ENCODE data around the gene KEAP1.
A peak's percentile ranks its signal among the peaks of the same experiment; 100 is the strongest.

KEAP1 gene

GRCh38 chr19:10516671-10517286 lies 13.6 kb upstream of the KEAP1 start:
- Histone ChIP-seq H3K9me3 (ENCODE audit: insufficient read depth, low read length) (no peaks in the 10 kb centered on the region), H3K27me3 (ENCODE audit: insufficient read depth, insufficient read length) (peaks cover 40% of the 10 kb centered on the region), H3K36me3 (ENCODE audit: insufficient read depth, insufficient read length, low read length) (peaks cover 3% of the 10 kb centered on the region), H3K9ac (ENCODE audit: insufficient read length, low read depth) (peak overlapping the region; percentile 87), H3K4me1 (ENCODE audit: insufficient read depth, insufficient read length) (peaks cover 15% of the 10 kb centered on the region), H3K4me3 (ENCODE audit: insufficient read length, low read depth) (peak overlapping the region; percentile 76)
- DNase-seq (ENCODE audit: low read depth, low spot score), result no peak
- no peak for TF ChIP-seq ZNF274 (IDR thresholded peaks at IDR 0.05; ENCODE audit: low read depth, low read length)
- no peak for TF ChIP-seq YY1 (IDR thresholded peaks at IDR 0.05; ENCODE audit: insufficient read depth, insufficient read length)
- TF ChIP-seq SUZ12 (IDR thresholded peaks at IDR 0.05; ENCODE audit: extremely low read depth, insufficient read depth, insufficient read length), result no peak

- Histone ChIP-seq H3K4me3 (ENCODE audit: insufficient read length, low read depth) (no peak overlapping the region), H3K9me3 (ENCODE audit: insufficient read depth, low read length) (no peaks in the 10 kb centered on the region), H3K36me3 (ENCODE audit: insufficient read depth, insufficient read length, low read length) (peaks cover 3% of the 10 kb centered on the region), H3K27me3 (ENCODE audit: insufficient read depth, insufficient read length) (peaks cover 40% of the 10 kb centered on the region), H3K9ac (ENCODE audit: insufficient read length, low read depth) (no peak overlapping the region), H3K4me1 (ENCODE audit: insufficient read depth, insufficient read length) (peaks cover 15% of the 10 kb centered on the region)
- DNase-seq (ENCODE audit: low read depth, low spot score), result no peak
- no peak for TF ChIP-seq ZNF274 (IDR thresholded peaks at IDR 0.05; ENCODE audit: low read depth, low read length)
- no peak for TF ChIP-seq SUZ12 (IDR thresholded peaks at IDR 0.05; ENCODE audit: extremely low read depth, insufficient read depth, insufficient read length)
- TF ChIP-seq YY1 (IDR thresholded peaks at IDR 0.05; ENCODE audit: insufficient read depth, insufficient read length), result no peak
Measured at GRCh38 chr19:10516064-10516385, 12.9 kb upstream of the KEAP1 start.

- peak overlapping the region; percentile 53 for H3K9ac ChIP-seq (ENCODE audit: insufficient read length, low read depth)
- peaks cover 15% of the 10 kb centered on the region for H3K4me1 ChIP-seq (ENCODE audit: insufficient read depth, insufficient read length)
- no peaks in the 10 kb centered on the region for H3K9me3 ChIP-seq (ENCODE audit: insufficient read depth, low read length)
- H3K4me3 ChIP-seq (ENCODE audit: insufficient read length, low read depth), result no peak overlapping the region
- H3K27me3 ChIP-seq (ENCODE audit: insufficient read depth, insufficient read length), result peaks cover 40% of the 10 kb centered on the region
- DNase-seq (ENCODE audit: low read depth, low spot score), result no peak
- peaks cover 3% of the 10 kb centered on the region for H3K36me3 ChIP-seq (ENCODE audit: insufficient read depth, insufficient read length, low read length)
- TF ChIP-seq YY1 (IDR thresholded peaks at IDR 0.05; ENCODE audit: insufficient read depth, insufficient read length), result no peak
- TF ChIP-seq ZNF274 (IDR thresholded peaks at IDR 0.05; ENCODE audit: low read depth, low read length), result no peak
- no peak for TF ChIP-seq SUZ12 (IDR thresholded peaks at IDR 0.05; ENCODE audit: extremely low read depth, insufficient read depth, insufficient read length)
Measured at GRCh38 chr19:10514211-10515145, 11.3 kb upstream of the KEAP1 start.

- Histone ChIP-seq H3K4me1 (ENCODE audit: insufficient read depth, insufficient read length) (peaks cover 6% of the 10 kb centered on the region), H3K4me3 (ENCODE audit: insufficient read length, low read depth) (no peak overlapping the region), H3K36me3 (ENCODE audit: insufficient read depth, insufficient read length, low read length) (peaks cover 3% of the 10 kb centered on the region), H3K27me3 (ENCODE audit: insufficient read depth, insufficient read length) (peaks cover 28% of the 10 kb centered on the region), H3K9me3 (ENCODE audit: insufficient read depth, low read length) (no peaks in the 10 kb centered on the region), H3K9ac (ENCODE audit: insufficient read length, low read depth) (no peak overlapping the region)
- DNase-seq (ENCODE audit: low read depth, low spot score), result no peak
- TF ChIP-seq SUZ12 (IDR thresholded peaks at IDR 0.05; ENCODE audit: extremely low read depth, insufficient read depth, insufficient read length), result no peak
- TF ChIP-seq YY1 (IDR thresholded peaks at IDR 0.05; ENCODE audit: insufficient read depth, insufficient read length), result no peak
- TF ChIP-seq ZNF274 (IDR thresholded peaks at IDR 0.05; ENCODE audit: low read depth, low read length), result no peak
Measured at GRCh38 chr19:10513223-10513622, 10.1 kb upstream of the KEAP1 start.

GRCh38 chr19:10510301-10510802 lies 7.2 kb upstream of the KEAP1 start:
- no peaks in the 10 kb centered on the region for H3K9me3 ChIP-seq (ENCODE audit: insufficient read depth, low read length)
- DNase-seq (ENCODE audit: low read depth, low spot score), result no peak
- peaks cover 6% of the 10 kb centered on the region for H3K4me1 ChIP-seq (ENCODE audit: insufficient read depth, insufficient read length)
- no peak for TF ChIP-seq YY1 (IDR thresholded peaks at IDR 0.05; ENCODE audit: insufficient read depth, insufficient read length)
- TF ChIP-seq ZNF274 (IDR thresholded peaks at IDR 0.05; ENCODE audit: low read depth, low read length), result no peak
- TF ChIP-seq SUZ12 (IDR thresholded peaks at IDR 0.05; ENCODE audit: extremely low read depth, insufficient read depth, insufficient read length), result no peak
- peaks cover 21% of the 10 kb centered on the region for H3K27me3 ChIP-seq (ENCODE audit: insufficient read depth, insufficient read length)
- H3K36me3 ChIP-seq (ENCODE audit: insufficient read depth, insufficient read length, low read length), result peaks cover 3% of the 10 kb centered on the region
- H3K4me3 ChIP-seq (ENCODE audit: insufficient read length, low read depth), result no peak overlapping the region
- H3K9ac ChIP-seq (ENCODE audit: insufficient read length, low read depth), result no peak overlapping the region

- no peaks in the 10 kb centered on the region for H3K4me1 ChIP-seq (ENCODE audit: insufficient read depth, insufficient read length)
- H3K9ac ChIP-seq (ENCODE audit: insufficient read length, low read depth), result no peak overlapping the region
- no peak for DNase-seq (ENCODE audit: low read depth, low spot score)
- no peak overlapping the region for H3K4me3 ChIP-seq (ENCODE audit: insufficient read length, low read depth)
- TF ChIP-seq YY1 (IDR thresholded peaks at IDR 0.05; ENCODE audit: insufficient read depth, insufficient read length) (no peak), ZNF274 (IDR thresholded peaks at IDR 0.05; ENCODE audit: low read depth, low read length) (no peak), SUZ12 (IDR thresholded peaks at IDR 0.05; ENCODE audit: extremely low read depth, insufficient read depth, insufficient read length) (no peak)
- H3K9me3 ChIP-seq (ENCODE audit: insufficient read depth, low read length), result no peaks in the 10 kb centered on the region
- H3K36me3 ChIP-seq (ENCODE audit: insufficient read depth, insufficient read length, low read length), result peaks cover 3% of the 10 kb centered on the region
- peaks cover 8% of the 10 kb centered on the region for H3K27me3 ChIP-seq (ENCODE audit: insufficient read depth, insufficient read length)
Measured at GRCh38 chr19:10508707-10509106, 5.6 kb upstream of the KEAP1 start.

GRCh38 chr19:10508036-10508435 lies 4.9 kb upstream of the KEAP1 start:
- Histone ChIP-seq H3K9ac (ENCODE audit: insufficient read length, low read depth) (no peak overlapping the region), H3K4me3 (ENCODE audit: insufficient read length, low read depth) (no peak overlapping the region), H3K27me3 (ENCODE audit: insufficient read depth, insufficient read length) (peaks cover under 1% of the 10 kb centered on the region), H3K4me1 (ENCODE audit: insufficient read depth, insufficient read length) (no peaks in the 10 kb centered on the region), H3K36me3 (ENCODE audit: insufficient read depth, insufficient read length, low read length) (no peaks in the 10 kb centered on the region), H3K9me3 (ENCODE audit: insufficient read depth, low read length) (no peaks in the 10 kb centered on the region)
- no peak for DNase-seq (ENCODE audit: low read depth, low spot score)
- TF ChIP-seq SUZ12 (IDR thresholded peaks at IDR 0.05; ENCODE audit: extremely low read depth, insufficient read depth, insufficient read length) (no peak), ZNF274 (IDR thresholded peaks at IDR 0.05; ENCODE audit: low read depth, low read length) (no peak), YY1 (IDR thresholded peaks at IDR 0.05; ENCODE audit: insufficient read depth, insufficient read length) (no peak)

Measured in NT2/D1 (cell line).